HG03521 (cell line): ENCODE data around the gene SYT11.

Experiments
- ATAC-seq: cut with Tn5 transposase; IDR thresholded peaks from one replicate; pipeline ENCODE4 v1.9.1; 2021; ENCODE audit warnings: mild to moderate bottlenecking, moderate library complexity; ENCODE audit not compliant: unreplicated experiment

SYT11 gene

DNA sequence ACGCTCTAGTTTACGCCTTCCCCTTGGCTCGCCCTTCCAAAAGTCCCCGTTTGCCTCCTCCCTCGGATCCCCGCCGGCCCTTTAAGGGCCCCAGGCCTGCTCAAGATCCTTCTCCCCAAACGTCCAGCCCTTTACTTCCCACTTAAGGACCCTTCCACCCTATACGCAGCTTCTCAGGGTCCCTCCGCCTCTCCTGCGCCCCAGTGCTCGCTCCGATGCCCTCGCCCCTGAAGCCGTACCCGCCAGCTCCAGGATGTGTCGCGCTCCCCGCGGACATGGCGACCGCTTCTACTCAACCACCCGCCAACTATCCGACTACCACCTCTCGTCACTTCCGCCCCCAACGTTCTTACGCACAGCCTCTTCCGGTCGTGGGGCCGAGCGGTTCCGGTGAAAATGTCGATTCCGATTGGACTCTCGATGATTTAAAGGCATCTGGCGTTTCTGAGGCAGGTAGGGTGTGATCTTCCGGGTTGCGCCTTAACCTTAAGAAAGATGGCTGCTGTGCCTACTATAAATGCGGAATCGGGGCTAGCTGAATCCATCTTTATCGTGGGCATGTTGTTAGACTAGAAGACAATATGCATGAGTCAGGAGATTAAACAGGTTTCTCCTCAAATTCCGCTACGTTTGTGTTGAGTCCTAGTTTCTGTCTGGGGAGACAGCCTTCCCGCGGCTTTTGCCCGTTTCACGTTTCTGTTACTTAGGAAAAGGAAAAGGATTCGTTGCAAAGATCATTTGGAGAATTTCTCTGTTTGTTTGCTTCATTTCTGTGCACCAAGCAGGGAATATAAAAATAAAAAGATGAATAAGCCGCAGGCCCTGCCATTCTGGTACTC is 74.9 kb downstream of the SYT11 start, which contains the start of gene KHDC4:
Gene KHDC4 (minus strand): TSS at position 317 of the 839 bp plus-strand sequence. CDS start 40 bp downstream, at position 277.
- peak; percentile 93 for ATAC-seq
